DOHH2 (cell line): Measurements from ENCODE around the gene OSBPL3.

Experiments used
- EZH2phosphoT487 ChIP-seq: fragments of 200-600 bp; sonication (generic); IDR thresholded peaks from 2 replicates; pipeline ENCODE4 v1.6.1; 2017; ENCODE audit warnings: borderline replicate concordance, mild to moderate bottlenecking, antibody characterized with exemption, low read length, moderate library complexity, mixed read lengths
- TF ChIP-seq, protein P1 (sequence below): fragments of 200-600 bp; sonication (generic); IDR thresholded peaks from one replicate; pipeline ENCODE4 v1.5.1; 2014; ENCODE audit warnings: antibody characterized with exemption, mild to moderate bottlenecking, low read depth, low read length; ENCODE audit not compliant: poor library complexity, severe bottlenecking

DNA sequence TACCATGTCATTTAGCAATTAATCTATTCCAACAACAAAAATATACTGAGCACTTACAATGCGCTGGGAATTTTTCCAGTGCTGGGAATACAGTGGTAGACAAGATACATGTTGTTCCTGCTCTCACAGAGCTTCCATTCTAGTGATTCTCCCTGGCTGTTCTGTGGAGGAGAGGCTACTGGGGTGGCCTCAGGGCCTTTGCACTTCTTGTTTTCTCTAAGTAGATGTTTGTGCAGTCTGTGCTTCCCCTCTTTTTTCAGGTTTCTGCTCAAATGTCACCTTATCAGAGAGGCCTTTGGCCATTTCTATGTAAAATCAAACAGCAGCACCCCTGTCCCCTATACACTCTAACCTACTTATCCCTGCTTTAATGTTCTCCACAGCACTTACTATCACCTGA, 24.7 kb downstream of the OSBPL3 start:
- TF ChIP-seq EZH2phosphoT487: no peak
- TF ChIP-seq, protein P1, sequence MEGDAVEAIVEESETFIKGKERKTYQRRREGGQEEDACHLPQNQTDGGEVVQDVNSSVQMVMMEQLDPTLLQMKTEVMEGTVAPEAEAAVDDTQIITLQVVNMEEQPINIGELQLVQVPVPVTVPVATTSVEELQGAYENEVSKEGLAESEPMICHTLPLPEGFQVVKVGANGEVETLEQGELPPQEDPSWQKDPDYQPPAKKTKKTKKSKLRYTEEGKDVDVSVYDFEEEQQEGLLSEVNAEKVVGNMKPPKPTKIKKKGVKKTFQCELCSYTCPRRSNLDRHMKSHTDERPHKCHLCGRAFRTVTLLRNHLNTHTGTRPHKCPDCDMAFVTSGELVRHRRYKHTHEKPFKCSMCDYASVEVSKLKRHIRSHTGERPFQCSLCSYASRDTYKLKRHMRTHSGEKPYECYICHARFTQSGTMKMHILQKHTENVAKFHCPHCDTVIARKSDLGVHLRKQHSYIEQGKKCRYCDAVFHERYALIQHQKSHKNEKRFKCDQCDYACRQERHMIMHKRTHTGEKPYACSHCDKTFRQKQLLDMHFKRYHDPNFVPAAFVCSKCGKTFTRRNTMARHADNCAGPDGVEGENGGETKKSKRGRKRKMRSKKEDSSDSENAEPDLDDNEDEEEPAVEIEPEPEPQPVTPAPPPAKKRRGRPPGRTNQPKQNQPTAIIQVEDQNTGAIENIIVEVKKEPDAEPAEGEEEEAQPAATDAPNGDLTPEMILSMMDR: no peak
